ENCODE measurements around the gene OPN4. TPM values are rescaled to one million over a fixed set of nuclear protein-coding genes. Genes with fewer than 3 reads are reported as not detected.

The OPN4 gene
- total and polyA plus RNA-seq, 9 donors: 0.08 TPM; not detected in 8

DNA sequence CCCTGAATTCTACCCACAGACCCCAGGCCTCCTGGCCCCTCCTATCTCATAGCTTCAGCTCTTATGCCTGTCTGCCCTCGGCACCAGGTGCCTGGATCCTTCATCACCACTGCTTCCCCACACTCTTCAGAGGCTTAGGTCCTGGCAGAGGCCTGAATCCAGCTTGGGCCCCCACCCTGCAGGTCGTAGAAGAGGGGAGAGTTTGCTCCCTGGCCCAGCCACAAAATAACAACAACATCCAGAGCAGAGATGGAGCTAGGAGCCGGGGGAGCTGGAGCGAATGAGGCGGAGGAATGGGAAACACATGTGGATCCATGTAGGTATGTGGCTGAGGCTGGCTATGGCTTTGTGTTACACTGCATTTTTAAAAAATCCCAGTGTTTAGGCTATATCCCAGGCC lies 7.8 kb upstream of the OPN4 start:
- no peak for DNase-seq
- TF ChIP-seq CTCF (IDR thresholded peaks at IDR 0.05) (no peak), EP300 (IDR thresholded peaks at IDR 0.05) (no peak), POLR2A (IDR thresholded peaks at IDR 0.05) (no peak)
- Histone ChIP-seq H3K27me3 (no peaks in the 10 kb centered on the region), H3K4me3 (no peak overlapping the region), H3K9me3 (no peaks in the 10 kb centered on the region), H3K36me3 (no peaks in the 10 kb centered on the region), H3K4me1 (ENCODE audit: insufficient read depth) (peaks cover 10% of the 10 kb centered on the region), H3K27ac (no peak overlapping the region)
- WGBS, 3 donors: 56 to 65% (median 60%) methylated on average over 5 of the region's 5 CpGs
- intact Hi-C loops (cut with DNase I): no loop called here

DNA sequence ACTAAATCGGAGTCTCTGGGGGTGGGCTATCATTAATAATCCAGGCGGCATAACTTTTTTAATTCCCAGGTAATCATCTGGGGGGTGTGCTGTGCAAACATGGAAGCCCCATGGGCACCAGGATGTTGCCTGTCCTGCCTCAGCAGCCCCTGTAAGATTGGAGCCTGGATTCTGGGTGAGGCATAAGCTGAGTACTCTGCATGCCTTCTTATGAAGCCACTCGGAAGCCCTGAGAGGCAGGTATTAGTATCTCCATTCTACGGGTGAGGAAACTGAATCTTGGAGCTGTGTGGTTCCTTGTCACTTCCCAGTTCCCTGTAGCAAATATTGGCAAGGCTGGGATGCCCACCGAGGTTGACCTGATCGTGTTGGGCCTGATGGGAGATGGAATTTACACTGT lies 7.4 kb upstream of the OPN4 start:
- peaks cover 10% of the 10 kb centered on the region for H3K4me1 ChIP-seq (ENCODE audit: insufficient read depth)
- H3K4me3 ChIP-seq: no peak overlapping the region
- 69 to 77% (median 71%) methylated on average over 6 of the region's 6 CpGs for WGBS, 3 donors
- intact Hi-C loops (cut with DNase I): no loop called here
- H3K36me3 ChIP-seq: no peaks in the 10 kb centered on the region
- H3K27me3 ChIP-seq: no peaks in the 10 kb centered on the region
- no peaks in the 10 kb centered on the region for H3K9me3 ChIP-seq
- no peak for DNase-seq
- TF ChIP-seq POLR2A (IDR thresholded peaks at IDR 0.05): no peak
- TF ChIP-seq EP300 (IDR thresholded peaks at IDR 0.05): no peak
- no peak for TF ChIP-seq CTCF (IDR thresholded peaks at IDR 0.05)
- H3K27ac ChIP-seq: no peak overlapping the region

DNA sequence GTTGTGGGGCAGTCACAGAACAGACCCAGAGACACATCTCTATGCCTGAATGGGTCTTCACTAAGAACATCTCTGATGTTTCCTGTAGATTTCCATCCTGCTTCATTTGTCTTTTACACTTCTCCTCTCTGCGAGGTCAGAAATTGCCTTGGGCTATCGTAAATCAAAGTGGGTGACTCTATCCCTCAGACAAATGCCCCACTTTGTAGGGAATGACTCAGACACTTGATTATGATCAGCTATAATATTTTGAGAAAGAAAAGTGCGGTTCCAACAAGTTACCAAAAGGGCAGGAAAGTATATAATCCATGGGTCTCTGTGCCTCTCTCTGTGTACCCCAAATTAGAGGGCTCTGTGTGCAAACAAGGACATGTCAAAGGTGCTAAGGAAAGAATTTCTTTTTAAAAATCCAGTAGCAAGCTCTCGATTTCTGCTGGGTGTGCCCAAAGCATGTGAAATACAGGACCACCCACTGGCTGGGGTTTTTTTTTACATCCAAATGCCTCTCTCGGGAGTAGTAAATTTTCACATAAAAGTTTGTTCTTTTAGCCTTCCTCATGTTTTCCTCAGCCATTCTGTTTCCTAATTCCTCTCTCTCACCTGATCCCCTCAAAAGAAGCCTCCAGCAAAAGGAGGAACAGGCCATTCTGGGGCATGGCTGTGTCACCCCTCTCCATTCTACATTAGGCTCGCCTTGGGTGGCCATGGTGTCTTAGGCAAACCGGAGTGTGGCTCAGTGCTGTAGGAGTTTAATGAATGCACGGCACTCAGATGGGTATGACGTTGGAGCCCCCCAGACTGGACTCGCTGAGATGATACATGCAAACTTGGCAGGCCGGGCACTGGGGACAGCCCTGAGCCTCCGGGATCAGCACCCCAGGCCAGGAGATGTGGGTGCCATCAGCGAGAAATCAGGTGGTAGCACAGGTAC lies 6.3 kb upstream of the OPN4 start:
- Histone ChIP-seq H3K4me3 (no peak overlapping the region), H3K4me1 (ENCODE audit: insufficient read depth) (peaks cover 10% of the 10 kb centered on the region), H3K27me3 (no peaks in the 10 kb centered on the region), H3K9me3 (no peaks in the 10 kb centered on the region), H3K36me3 (no peaks in the 10 kb centered on the region), H3K27ac (no peak overlapping the region)
- TF ChIP-seq EP300 (IDR thresholded peaks at IDR 0.05): no peak
- TF ChIP-seq CTCF (IDR thresholded peaks at IDR 0.05): no peak
- TF ChIP-seq POLR2A (IDR thresholded peaks at IDR 0.05): no peak
- 71 to 76% (median 75%) methylated on average over 13 of the region's 13 CpGs for WGBS, 3 donors
- peak in 2 of 5 donors; percentile 23 to 35 for DNase-seq
- intact Hi-C loops (cut with DNase I): no loop called here

- Histone ChIP-seq H3K27ac (no peak overlapping the region), H3K36me3 (no peaks in the 10 kb centered on the region), H3K4me1 (ENCODE audit: insufficient read depth) (peaks cover 10% of the 10 kb centered on the region), H3K9me3 (no peaks in the 10 kb centered on the region), H3K27me3 (no peaks in the 10 kb centered on the region), H3K4me3 (no peak overlapping the region)
- intact Hi-C loops (cut with DNase I): no loop called here
- peak in 4 of 5 donors; percentile 70 to 87 (median 73) for DNase-seq
- 24 to 30% (median 28%) methylated on average over 9 of the region's 9 CpGs for WGBS, 3 donors
- TF ChIP-seq CTCF (IDR thresholded peaks at IDR 0.05) (no peak), POLR2A (IDR thresholded peaks at IDR 0.05) (no peak), EP300 (IDR thresholded peaks at IDR 0.05) (no peak)
These were observed 5.5 kb upstream of the OPN4 start for GRCh38 chr10:86648704-86649427.

Measured in ovary (tissue), 9 donors.